Vagina (tissue), 2 donors: ENCODE measurements around the gene LONP2.

ENCODE experiments used
- POLR2A ChIP-seq, 2 donors: fragments of 450-650 bp; IDR thresholded peaks; one replicate each; pipeline ENCODE4 v1.6.1; 2017; ENCODE audit warnings: antibody characterized with exemption in 2 of 2, mild to moderate bottlenecking in 2 of 2, moderate library complexity in 2 of 2
- POLR2AphosphoS5 ChIP-seq, 2 donors: sonication (generic); formaldehyde crosslinking; IDR thresholded peaks; one replicate each; pipeline ENCODE4 v1.9.0; 2017; ENCODE audit warnings: antibody characterized with exemption in 2 of 2, mild to moderate bottlenecking in 2 of 2, low read depth in 1 of 2; ENCODE audit not compliant: insufficient read depth in 1 of 2

- TF ChIP-seq POLR2A (IDR thresholded peaks at IDR 0.05) (no peak), POLR2AphosphoS5 (IDR thresholded peaks at IDR 0.05; ENCODE audit: insufficient read depth in 1 of 2, low read depth in 1 of 2) (no peak)
These were observed 37.4 kb upstream of the LONP2 start for GRCh38 chr16:48206594-48207242.
